NCI-H146 treated with DMSO at 0.1 percent for 48 hours (cell line): Measurements from ENCODE around the gene VSNL1.
"Not testable (repeated sequence)": the region's sequence is repeated elsewhere in the genome, so short reads cannot be mapped to it uniquely, and the experiment has no call there.

Source experiments
- DNase-seq: peaks from one replicate; lab custom pipeline; 2025; ENCODE audit not compliant: unreplicated experiment; lab: John Stamatoyannopoulos, UW

The VSNL1 gene

GRCh38 chr2:17541531-17541950 is 1.0 kb downstream of the VSNL1 start:
- no peak for DNase-seq

- DNase-seq, result no peak
Measured at GRCh38 chr2:17542471-17542870, 2.0 kb downstream of the VSNL1 start.

- DNase-seq, result no peak
Measured at GRCh38 chr2:17543131-17543660, 2.7 kb downstream of the VSNL1 start.

- no peak for DNase-seq
Measured at GRCh38 chr2:17543848-17544247, 3.4 kb downstream of the VSNL1 start.

- DNase-seq, result no peak
Measured at GRCh38 chr2:17544256-17544655, 3.8 kb downstream of the VSNL1 start.

- no peak for DNase-seq
Measured at GRCh38 chr2:17545680-17546613, 5.5 kb downstream of the VSNL1 start.

GRCh38 chr2:17547237-17547636 is 6.7 kb downstream of the VSNL1 start:
- DNase-seq, result no peak

GRCh38 chr2:17547737-17548136 is 7.2 kb downstream of the VSNL1 start:
- DNase-seq, result no peak

GRCh38 chr2:17550907-17551306 is 10.4 kb downstream of the VSNL1 start:
- no peak for DNase-seq

GRCh38 chr2:17555150-17555549 is 14.7 kb downstream of the VSNL1 start:
- DNase-seq, result no peak

- DNase-seq, result no peak
Measured at GRCh38 chr2:17557596-17557995, 17.1 kb downstream of the VSNL1 start.

- DNase-seq, result no peak
Measured at GRCh38 chr2:17558053-17558452, 17.6 kb downstream of the VSNL1 start.

GRCh38 chr2:17558878-17559277 is 18.4 kb downstream of the VSNL1 start:
- DNase-seq, result no peak

GRCh38 chr2:17565726-17566125 is 25.2 kb downstream of the VSNL1 start:
- DNase-seq, result not testable (repeated sequence)

- no peak for DNase-seq
Measured at GRCh38 chr2:17571681-17572080, 31.2 kb downstream of the VSNL1 start.

GRCh38 chr2:17573085-17573803 is 32.7 kb downstream of the VSNL1 start:
- no peak for DNase-seq

- DNase-seq, result no peak
Measured at GRCh38 chr2:17573804-17574175, 33.3 kb downstream of the VSNL1 start.

- no peak for DNase-seq
Measured at GRCh38 chr2:17574406-17575073, 34.0 kb downstream of the VSNL1 start.

GRCh38 chr2:17576802-17577201 is 36.3 kb downstream of the VSNL1 start:
- DNase-seq, result no peak

GRCh38 chr2:17578466-17578928 is 38.0 kb downstream of the VSNL1 start:
- DNase-seq, result no peak

- DNase-seq, result no peak
Measured at GRCh38 chr2:17579605-17580318, 39.3 kb downstream of the VSNL1 start.
